Gastrocnemius medialis (tissue), 4 donors: ENCODE results near the gene SPOCK1. TPM values are rescaled to one million over a fixed set of nuclear protein-coding genes. Genes with fewer than 3 reads are reported as not detected.

Source experiments
- ATAC-seq, 2 donors: fragments of 150-250 bp; one replicate each; pipeline ENCODE4 v1.9.1; 2016
- DNase-seq, 2 donors: peaks; one replicate each; pipeline ENCODE4 v3.0.0-alpha.2; 2019
- H3K27ac ChIP-seq, 4 donors: fragments of 200-600 bp; sonication (generic); 1 replicate in 1 of 4; 2 replicates in 3 of 4; pipeline ENCODE4 v1.5.1; 2016 to 2018; ENCODE audit warnings: mild to moderate bottlenecking in 2 of 4, moderate library complexity in 1 of 4
- H3K27me3 ChIP-seq, 3 donors: fragments of 200-600 bp; sonication (generic) in 2 of 3; 1 replicate in 1 of 3; 2 replicates in 2 of 3; pipeline versions ENCODE4 v1.5.1 to v1.6.0; 2016 to 2019; ENCODE audit warnings: mild to moderate bottlenecking in 1 of 3, moderate library complexity in 1 of 3
- H3K36me3 ChIP-seq, 2 donors: fragments of 200-600 bp; sonication (generic) in 1 of 2; one replicate each; pipeline ENCODE4 v1.5.1; 2017 to 2018
- H3K4me1 ChIP-seq, 2 donors: fragments of 200-600 bp; sonication (generic) in 1 of 2; one replicate each; pipeline ENCODE4 v1.5.1; 2016 to 2017; ENCODE audit warnings: mild to moderate bottlenecking in 2 of 2
- H3K4me3 ChIP-seq, 4 donors: fragments of 200-600 bp; sonication (generic) in 3 of 4; 1 replicate in 1 of 4; 2 replicates in 3 of 4; pipeline ENCODE4 v1.5.1; 2016 to 2019; ENCODE audit warnings: mild to moderate bottlenecking in 2 of 4
- H3K9me3 ChIP-seq, 3 donors: fragments of 200-600 bp; sonication (generic) in 2 of 3; 1 replicate in 1 of 3; 2 replicates in 2 of 3; pipeline ENCODE4 v1.5.1; 2016 to 2019
- POLR2A ChIP-seq, 2 donors: fragments of 450-650 bp; IDR thresholded peaks; one replicate each; pipeline ENCODE4 v1.6.1; 2017; ENCODE audit warnings: antibody characterized with exemption in 2 of 2, mild to moderate bottlenecking in 2 of 2, moderate library complexity in 2 of 2
- in situ Hi-C, 4 donors: fragments of 200-750 bp; cut with MboI; loops; one replicate each; pipeline versions ENCODE4 v1.15.0 to v1.8.0; 2017; ENCODE audit warnings: low sequenced_read_pairs in 4 of 4
- intact Hi-C: fragments of 100-400 bp; cut with DNase I; formaldehyde crosslinking; loops from one replicate; pipeline ENCODE4 v1.15.1; 2023; ENCODE audit warnings: low total_unique reads
- total RNA-seq, 4 donors: library from RNA; depleted of rRNA; stranded (reverse); fragments of >200 nt; gene quantifications; one replicate each; pipeline versions ENCODE4 v1.1.0 to v1.2.3, GENCODE V29; 2016
- TF ChIP-seq, protein P1 (sequence below), 5 experiments: fragments of 450-650 bp in 3 of 5; fragments of 200-600 bp in 2 of 5; sonication (generic) in 2 of 5; IDR thresholded peaks in 4 of 5; conservative IDR thresholded peaks in 1 of 5; 1 replicate in 4 of 5; 2 replicates in 1 of 5; pipeline ENCODE4 v1.5.1; 2016 to 2019; ENCODE audit warnings: antibody characterized with exemption in 5 of 5, mild to moderate bottlenecking in 3 of 5, moderate library complexity in 3 of 5

SPOCK1 gene
- total RNA-seq, 4 donors from 2014 or later = 5.8 to 33.8 (median 25.3) TPM

GRCh38 chr5:137287569-137287968, 211.6 kb downstream of the SPOCK1 start:
- H3K27ac ChIP-seq = no peak overlapping the region
- no peaks in the 10 kb centered on the region for H3K27me3 ChIP-seq
- in situ Hi-C loops (no loop called here), intact Hi-C loops (no loop called here)
- TF ChIP-seq, protein P1, sequence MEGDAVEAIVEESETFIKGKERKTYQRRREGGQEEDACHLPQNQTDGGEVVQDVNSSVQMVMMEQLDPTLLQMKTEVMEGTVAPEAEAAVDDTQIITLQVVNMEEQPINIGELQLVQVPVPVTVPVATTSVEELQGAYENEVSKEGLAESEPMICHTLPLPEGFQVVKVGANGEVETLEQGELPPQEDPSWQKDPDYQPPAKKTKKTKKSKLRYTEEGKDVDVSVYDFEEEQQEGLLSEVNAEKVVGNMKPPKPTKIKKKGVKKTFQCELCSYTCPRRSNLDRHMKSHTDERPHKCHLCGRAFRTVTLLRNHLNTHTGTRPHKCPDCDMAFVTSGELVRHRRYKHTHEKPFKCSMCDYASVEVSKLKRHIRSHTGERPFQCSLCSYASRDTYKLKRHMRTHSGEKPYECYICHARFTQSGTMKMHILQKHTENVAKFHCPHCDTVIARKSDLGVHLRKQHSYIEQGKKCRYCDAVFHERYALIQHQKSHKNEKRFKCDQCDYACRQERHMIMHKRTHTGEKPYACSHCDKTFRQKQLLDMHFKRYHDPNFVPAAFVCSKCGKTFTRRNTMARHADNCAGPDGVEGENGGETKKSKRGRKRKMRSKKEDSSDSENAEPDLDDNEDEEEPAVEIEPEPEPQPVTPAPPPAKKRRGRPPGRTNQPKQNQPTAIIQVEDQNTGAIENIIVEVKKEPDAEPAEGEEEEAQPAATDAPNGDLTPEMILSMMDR (IDR thresholded peaks at IDR 0.05 in 4 of 5, conservative IDR thresholded peaks at IDR 0.05 in 1 of 5) = no peak
- TF ChIP-seq POLR2A (IDR thresholded peaks at IDR 0.05) = no peak
- H3K9me3 ChIP-seq = no peaks in the 10 kb centered on the region
- H3K4me3 ChIP-seq = no peak overlapping the region
- DNase-seq = no peak
- no peaks in the 10 kb centered on the region for H3K36me3 ChIP-seq
- H3K4me1 ChIP-seq = peaks cover 0 to 8% of the 10 kb centered on the region in 2 donors
- ATAC-seq = no peak

DNA sequence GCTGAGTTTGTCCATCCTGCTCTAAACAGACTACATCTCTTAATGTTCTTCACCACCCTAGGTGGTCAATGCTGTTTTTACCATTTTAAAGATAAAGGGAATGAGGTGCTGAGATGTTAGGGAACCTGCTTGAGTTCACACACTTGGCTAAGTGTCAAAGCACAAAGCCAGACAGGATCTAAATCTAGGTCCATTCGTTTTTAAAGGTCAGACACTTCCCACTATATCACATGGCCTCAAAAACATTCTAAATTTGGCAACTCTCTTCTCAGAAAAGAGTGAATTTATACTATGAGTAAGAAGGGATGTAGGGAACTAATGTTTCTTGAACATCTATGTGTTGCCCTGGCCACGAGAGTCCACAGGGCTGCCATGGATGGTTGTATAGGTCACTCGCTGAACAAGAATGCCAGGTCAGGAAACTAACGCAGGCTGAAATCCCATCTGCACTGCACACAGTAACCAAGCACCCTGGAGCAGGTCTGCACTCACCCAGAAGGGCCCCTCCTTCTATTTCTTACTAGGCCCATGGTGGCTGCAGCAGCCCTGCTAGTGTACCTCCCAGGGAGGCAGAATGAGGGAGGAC, 213.0 kb downstream of the SPOCK1 start:
- Histone ChIP-seq H3K9me3 (no peaks in the 10 kb centered on the region), H3K36me3 (no peaks in the 10 kb centered on the region), H3K4me1 (peaks cover 0 to 8% of the 10 kb centered on the region in 2 donors), H3K27ac (no peak overlapping the region), H3K4me3 (no peak overlapping the region), H3K27me3 (no peaks in the 10 kb centered on the region)
- in situ Hi-C loops (no loop called here), intact Hi-C loops (no loop called here)
- TF ChIP-seq POLR2A (IDR thresholded peaks at IDR 0.05) = no peak
- TF ChIP-seq, protein P1 (IDR thresholded peaks at IDR 0.05 in 4 of 5, conservative IDR thresholded peaks at IDR 0.05 in 1 of 5) = no peak
- no peak for DNase-seq
- no peak for ATAC-seq

- H3K4me1 ChIP-seq = peaks cover 0 to 8% of the 10 kb centered on the region in 2 donors
- intact Hi-C loops = no loop called here
- in situ Hi-C loops = no loop called here
- no peaks in the 10 kb centered on the region for H3K9me3 ChIP-seq
- H3K36me3 ChIP-seq = no peaks in the 10 kb centered on the region
- TF ChIP-seq, protein P1 (IDR thresholded peaks at IDR 0.05 in 4 of 5, conservative IDR thresholded peaks at IDR 0.05 in 1 of 5) = no peak
- TF ChIP-seq POLR2A (IDR thresholded peaks at IDR 0.05) = no peak
- H3K27ac ChIP-seq = no peak overlapping the region
- no peak for ATAC-seq
- DNase-seq = no peak
- no peak overlapping the region for H3K4me3 ChIP-seq
- H3K27me3 ChIP-seq = no peaks in the 10 kb centered on the region
These were observed 215.3 kb downstream of the SPOCK1 start for GRCh38 chr5:137283801-137284200.

DNA sequence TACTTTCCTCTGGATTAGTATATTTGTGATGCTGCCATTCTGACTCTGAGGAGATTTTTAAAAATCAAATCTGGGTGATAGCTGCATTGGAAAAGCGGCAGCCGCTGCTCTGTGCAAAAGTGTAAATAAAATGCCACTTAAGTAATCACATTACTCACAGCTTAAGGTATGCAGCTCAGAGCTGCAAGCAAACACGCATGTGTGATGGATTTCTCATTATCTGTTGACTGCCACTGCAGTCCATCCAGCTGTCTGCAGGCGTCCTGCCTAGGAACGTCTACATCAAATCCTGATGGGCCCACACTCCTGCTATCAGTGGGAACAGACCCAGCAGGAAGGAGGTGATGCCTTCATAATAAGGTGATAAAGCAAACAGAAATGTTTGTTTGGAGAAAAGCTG, 216.9 kb downstream of the SPOCK1 start:
- Histone ChIP-seq H3K4me3 (no peak overlapping the region), H3K4me1 (peaks cover 0 to 8% of the 10 kb centered on the region in 2 donors), H3K36me3 (no peaks in the 10 kb centered on the region), H3K27ac (no peak overlapping the region), H3K9me3 (no peaks in the 10 kb centered on the region), H3K27me3 (no peaks in the 10 kb centered on the region)
- ATAC-seq = no peak
- intact Hi-C loops (no loop called here), in situ Hi-C loops (no loop called here)
- no peak for DNase-seq
- TF ChIP-seq, protein P1 (IDR thresholded peaks at IDR 0.05 in 4 of 5, conservative IDR thresholded peaks at IDR 0.05 in 1 of 5) = no peak
- no peak for TF ChIP-seq POLR2A (IDR thresholded peaks at IDR 0.05)

DNA sequence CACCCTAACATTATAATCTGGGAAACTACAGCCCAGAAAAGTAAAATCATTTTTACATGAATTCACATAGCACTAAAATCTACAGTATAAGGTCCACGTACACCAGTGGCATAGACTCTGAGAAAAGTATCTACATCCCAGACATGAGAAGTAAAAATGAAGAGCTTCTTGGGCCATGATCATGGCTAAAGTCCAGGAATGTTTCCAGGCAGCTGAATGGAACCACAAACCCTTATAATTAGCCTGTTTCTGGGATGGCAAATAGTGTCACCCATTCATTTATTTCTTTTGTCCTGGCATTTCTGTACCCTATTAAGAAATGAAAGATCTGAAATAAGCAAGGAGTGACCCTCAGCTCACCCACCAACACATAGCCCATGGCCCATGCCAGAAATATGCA, 217.9 kb downstream of the SPOCK1 start:
- H3K9me3 ChIP-seq = no peaks in the 10 kb centered on the region
- no peaks in the 10 kb centered on the region for H3K36me3 ChIP-seq
- no peak overlapping the region for H3K27ac ChIP-seq
- peaks cover 0 to 4% of the 10 kb centered on the region in 2 donors for H3K4me1 ChIP-seq
- DNase-seq (no peak), ATAC-seq (no peak)
- TF ChIP-seq, protein P1 (IDR thresholded peaks at IDR 0.05 in 4 of 5, conservative IDR thresholded peaks at IDR 0.05 in 1 of 5) = no peak
- no peak for TF ChIP-seq POLR2A (IDR thresholded peaks at IDR 0.05)
- no peak overlapping the region for H3K4me3 ChIP-seq
- intact Hi-C loops = no loop called here
- in situ Hi-C loops = no loop called here
- no peaks in the 10 kb centered on the region for H3K27me3 ChIP-seq
